Measurements from ENCODE around the gene RGR. TPM values are rescaled to one million over a fixed set of nuclear protein-coding genes. Genes with fewer than 3 reads are reported as not detected.

RGR gene
- total RNA-seq, 3 donors from 2014 or later, result not detected

DNA sequence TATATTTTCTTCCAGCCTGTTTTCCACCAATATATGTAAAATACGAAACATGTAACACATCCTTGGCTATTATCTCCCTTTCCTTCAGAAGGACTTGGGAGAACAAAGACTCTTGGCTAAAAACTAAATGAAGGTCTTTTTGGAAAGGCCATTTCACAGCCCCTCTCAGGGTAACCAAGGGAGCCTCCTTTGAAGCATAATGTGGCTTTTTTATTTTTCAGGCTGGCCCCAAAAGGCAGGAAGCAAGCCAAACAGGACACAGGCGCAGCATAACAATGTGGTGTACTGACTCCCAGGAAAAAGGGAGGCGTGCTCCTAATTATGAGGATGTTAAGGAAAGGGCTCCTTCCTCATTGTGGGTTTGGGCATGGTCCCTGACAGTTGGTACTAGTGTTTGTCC, 53.2 kb downstream of the RGR start:
- intact Hi-C loops (cut with DNase I, micrococcal nuclease), result no loop called here
- H3K9me3 ChIP-seq, result no peaks in the 10 kb centered on the region
- no peaks in the 10 kb centered on the region for H3K4me1 ChIP-seq (ENCODE audit: low read depth)
- ATAC-seq (no peak), DNase-seq (no peak)
- H3K4me3 ChIP-seq, result no peak overlapping the region
- TF ChIP-seq, protein P1, sequence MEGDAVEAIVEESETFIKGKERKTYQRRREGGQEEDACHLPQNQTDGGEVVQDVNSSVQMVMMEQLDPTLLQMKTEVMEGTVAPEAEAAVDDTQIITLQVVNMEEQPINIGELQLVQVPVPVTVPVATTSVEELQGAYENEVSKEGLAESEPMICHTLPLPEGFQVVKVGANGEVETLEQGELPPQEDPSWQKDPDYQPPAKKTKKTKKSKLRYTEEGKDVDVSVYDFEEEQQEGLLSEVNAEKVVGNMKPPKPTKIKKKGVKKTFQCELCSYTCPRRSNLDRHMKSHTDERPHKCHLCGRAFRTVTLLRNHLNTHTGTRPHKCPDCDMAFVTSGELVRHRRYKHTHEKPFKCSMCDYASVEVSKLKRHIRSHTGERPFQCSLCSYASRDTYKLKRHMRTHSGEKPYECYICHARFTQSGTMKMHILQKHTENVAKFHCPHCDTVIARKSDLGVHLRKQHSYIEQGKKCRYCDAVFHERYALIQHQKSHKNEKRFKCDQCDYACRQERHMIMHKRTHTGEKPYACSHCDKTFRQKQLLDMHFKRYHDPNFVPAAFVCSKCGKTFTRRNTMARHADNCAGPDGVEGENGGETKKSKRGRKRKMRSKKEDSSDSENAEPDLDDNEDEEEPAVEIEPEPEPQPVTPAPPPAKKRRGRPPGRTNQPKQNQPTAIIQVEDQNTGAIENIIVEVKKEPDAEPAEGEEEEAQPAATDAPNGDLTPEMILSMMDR (IDR thresholded peaks at IDR 0.05), result no peak
- no peaks in the 10 kb centered on the region for H3K36me3 ChIP-seq (ENCODE audit: low read depth)

DNA sequence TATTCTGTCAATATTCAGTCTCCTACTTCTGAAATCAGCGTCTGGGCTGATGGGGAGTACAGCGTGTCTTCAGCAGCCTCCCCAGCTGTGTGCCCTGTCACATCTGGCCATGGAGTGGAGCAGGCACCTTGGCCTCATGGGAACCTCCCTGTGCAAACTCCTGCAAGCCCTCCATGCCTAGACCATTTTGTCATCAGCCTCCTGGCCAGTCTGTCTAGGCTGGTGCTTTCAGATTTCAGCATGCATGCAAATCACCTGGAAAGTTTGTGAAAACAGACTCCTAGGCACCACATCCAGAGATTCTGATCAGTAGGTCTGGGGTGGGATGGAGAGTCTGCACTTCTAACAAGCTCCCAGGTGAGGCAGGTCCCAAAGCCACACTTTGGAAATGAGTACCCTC, 57.4 kb downstream of the RGR start:
- no peak overlapping the region for H3K4me3 ChIP-seq
- no peak for DNase-seq
- TF ChIP-seq, protein P1 (IDR thresholded peaks at IDR 0.05), result no peak
- no peak for ATAC-seq
- no peaks in the 10 kb centered on the region for H3K4me1 ChIP-seq (ENCODE audit: low read depth)
- intact Hi-C loops (cut with DNase I, micrococcal nuclease), result no loop called here
- no peaks in the 10 kb centered on the region for H3K36me3 ChIP-seq (ENCODE audit: low read depth)
- H3K9me3 ChIP-seq, result no peaks in the 10 kb centered on the region

DNA sequence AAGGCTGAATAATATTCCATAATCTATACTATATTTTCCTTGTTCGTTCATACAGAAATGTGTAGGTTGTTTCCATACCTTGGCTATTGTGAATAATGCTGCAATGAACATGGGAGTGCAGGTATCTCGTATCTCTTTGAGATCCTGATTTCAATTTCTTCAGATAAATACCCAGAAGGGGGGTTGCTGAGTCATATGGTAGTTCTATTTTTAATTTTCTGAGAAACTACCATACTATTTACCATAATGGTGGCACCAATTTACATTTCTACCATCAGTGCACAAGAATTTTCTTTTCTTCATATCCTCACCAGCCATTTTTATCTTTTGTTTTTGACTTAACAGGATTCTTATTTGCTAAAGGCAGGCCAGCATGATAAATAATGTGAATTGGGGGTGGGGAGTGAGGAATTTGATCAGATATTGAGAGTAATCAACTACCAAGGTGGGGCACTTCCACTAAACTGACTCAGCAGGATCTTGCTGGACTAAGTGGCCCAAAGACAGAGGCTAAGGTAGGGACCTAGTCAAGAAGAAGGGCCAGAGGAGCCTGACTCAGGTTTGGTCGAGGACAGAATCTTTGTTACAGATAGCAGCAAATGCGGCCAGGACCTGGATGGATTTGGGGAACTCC, 62.0 kb downstream of the RGR start:
- H3K4me1 ChIP-seq (ENCODE audit: low read depth), result no peaks in the 10 kb centered on the region
- TF ChIP-seq, protein P1 (IDR thresholded peaks at IDR 0.05), result no peak
- DNase-seq, result no peak

DNA sequence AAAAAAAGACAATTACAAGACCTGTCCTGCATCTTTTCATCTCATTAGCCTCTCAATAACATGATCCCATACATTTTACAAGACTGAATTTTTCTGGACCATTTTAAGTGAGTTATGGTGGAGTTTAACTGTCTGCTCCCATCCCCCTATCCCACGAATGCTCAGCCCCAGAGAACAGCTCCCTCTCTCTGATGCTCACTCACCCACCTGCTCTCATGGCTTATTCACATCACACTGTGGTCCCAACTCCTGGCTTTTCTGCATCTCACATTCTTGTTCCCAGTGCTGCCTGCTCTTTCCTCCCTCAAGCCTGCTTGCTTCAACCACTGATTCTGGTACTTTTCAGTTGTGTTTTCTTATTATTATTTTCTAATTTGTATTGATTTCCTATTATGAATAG, 63.2 kb downstream of the RGR start:
- no peak for DNase-seq
- intact Hi-C loops (cut with DNase I, micrococcal nuclease), result no loop called here
- H3K4me1 ChIP-seq (ENCODE audit: low read depth), result no peaks in the 10 kb centered on the region
- ATAC-seq, result no peak
- H3K36me3 ChIP-seq (ENCODE audit: low read depth), result no peaks in the 10 kb centered on the region
- H3K4me3 ChIP-seq, result no peak overlapping the region
- H3K9me3 ChIP-seq, result no peaks in the 10 kb centered on the region
- TF ChIP-seq, protein P1 (IDR thresholded peaks at IDR 0.05), result no peak

More for the DNA sequence above, 62.0 kb downstream of the RGR start:
- H3K9me3 ChIP-seq, result no peaks in the 10 kb centered on the region
- ATAC-seq, result peak; percentile 27
- intact Hi-C loops (cut with DNase I, micrococcal nuclease), result no loop called here
- no peak overlapping the region for H3K4me3 ChIP-seq
- no peaks in the 10 kb centered on the region for H3K36me3 ChIP-seq (ENCODE audit: low read depth)

DNA sequence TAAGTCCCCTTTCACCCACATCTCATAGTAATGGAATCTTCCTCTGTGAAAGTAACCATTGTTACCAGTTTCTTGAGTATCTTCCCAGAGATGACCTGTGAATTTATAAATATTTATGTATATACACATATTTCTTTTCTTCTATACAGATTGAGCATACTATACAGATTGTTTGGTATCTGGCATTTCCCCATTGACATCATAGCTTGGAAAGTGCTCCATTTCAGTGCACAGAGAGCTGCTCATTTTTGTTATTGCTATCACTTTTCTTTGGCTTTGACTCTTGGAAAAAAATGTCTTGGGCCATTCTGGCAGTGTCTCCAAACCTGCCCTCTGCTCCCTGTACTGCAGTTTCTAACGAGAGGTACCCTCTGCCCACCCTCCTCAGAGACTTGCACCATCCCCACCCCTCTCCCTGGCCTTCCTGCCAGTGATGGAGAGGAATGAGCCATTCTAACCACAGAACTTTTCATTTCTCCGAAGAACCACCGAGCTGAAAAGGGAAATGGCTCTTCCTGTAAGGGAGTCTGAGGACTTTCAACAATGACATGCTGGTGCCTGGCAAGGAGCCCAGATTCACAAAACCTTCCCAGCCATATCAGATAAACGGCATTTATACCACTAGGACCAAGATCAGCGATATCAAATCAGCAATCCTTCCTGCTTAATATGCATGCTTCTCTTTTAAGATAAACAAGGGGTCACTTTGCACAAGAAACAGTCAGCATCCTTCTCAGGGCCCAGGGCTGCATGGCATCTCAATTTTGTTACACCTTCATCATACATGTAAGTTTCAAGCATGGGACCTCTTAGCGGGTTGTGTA, 63.8 kb downstream of the RGR start:
- TF ChIP-seq, protein P1 (IDR thresholded peaks at IDR 0.05), result no peak
- intact Hi-C loops (cut with DNase I, micrococcal nuclease), result no loop called here
- Histone ChIP-seq H3K4me3 (no peak overlapping the region), H3K9me3 (no peaks in the 10 kb centered on the region), H3K36me3 (ENCODE audit: low read depth) (no peaks in the 10 kb centered on the region), H3K4me1 (ENCODE audit: low read depth) (no peaks in the 10 kb centered on the region)
- DNase-seq (peak in 2 of 3 donors; percentile 59 to 73), ATAC-seq (peak; percentile 59)

Other genes with a start within 250 kb of the RGR start
- 100 to 1,000 TPM; 216 to 279 (median 271) TPM for gene GHITM, start 105.5 kb upstream of the RGR start, total RNA-seq
- gene GPR15LG, start 71.3 kb upstream of the RGR start, total RNA-seq, result 100 to 1,000 TPM; 231 to 725 (median 467) TPM
- 100 to 1,000 TPM in 2 of 3 donors, 10 to 100 TPM in 1; 39.6 to 169 (median 114) TPM for gene CDHR1, start 50.5 kb upstream of the RGR start, total RNA-seq
- gene LRIT2, start 19.5 kb upstream of the RGR start, total RNA-seq, result not detected
- gene LRIT1, start 3.5 kb upstream of the RGR start, total RNA-seq, result not detected
- 100 to 1,000 TPM in 1 of 3 donors, 10 to 100 TPM in 2; 30.2 to 118 (median 48.3) TPM for gene CCSER2, start 83.5 kb downstream of the RGR start, total RNA-seq

Data from mucosa of descending colon (tissue), 3 donors.